Spinal cord (tissue), 10 donors: ENCODE measurements around the gene RRP1. TPM values are rescaled to one million over a fixed set of nuclear protein-coding genes. Genes with fewer than 3 reads are reported as not detected.

ENCODE experiments used
- DNase-seq, 6 donors: peaks; one replicate each; pipeline versions ENCODE4 v3.0.0 to v3.0.0-alpha.2; 2013 to 2015; ENCODE audit warnings: low spot score in 6 of 6, low read depth in 4 of 6
- H3K27ac ChIP-seq: one replicate; pipeline ENCODE4 v1.5.1; 2013; ENCODE audit warnings: low read depth, low read length, control low read depth
- H3K27me3 ChIP-seq: one replicate; pipeline ENCODE4 v1.6.1; 2013; ENCODE audit warnings: low read length; ENCODE audit not compliant: control insufficient read depth, insufficient read depth
- H3K36me3 ChIP-seq: one replicate; pipeline ENCODE4 v1.6.1; 2013; ENCODE audit warnings: low read length; ENCODE audit not compliant: control insufficient read depth, insufficient read depth
- H3K4me1 ChIP-seq: one replicate; pipeline ENCODE4 v1.6.1; 2013; ENCODE audit warnings: low read length; ENCODE audit not compliant: control insufficient read depth, insufficient read depth
- H3K4me3 ChIP-seq: one replicate; pipeline ENCODE4 v1.5.1; 2013; ENCODE audit warnings: low read depth, low read length, control low read depth
- H3K9me3 ChIP-seq: one replicate; pipeline ENCODE4 v1.6.1; 2013; ENCODE audit warnings: low read length; ENCODE audit not compliant: control insufficient read depth, insufficient read depth
- WGBS: methylation state at CpG from one replicate; pipeline ENCODE4 v1.1.5; 2013; ENCODE audit warnings: missing lambda C conversion rate; ENCODE audit not compliant: insufficient coverage; 5-methylcytosine and 5-hydroxymethylcytosine counted together
- polyA plus RNA-seq, 2 donors: library from polyadenylated mRNA; unstranded; fragments of 120-200 nt; gene quantifications; one replicate each; pipeline ENCODE4 v1.2.1, GENCODE V29; 2013; ENCODE audit not compliant: insufficient read length in 2 of 2
- total RNA-seq, 2 donors: library from RNA; depleted of rRNA in 1 of 2; stranded (reverse); fragments of 120-200 nt in 1 of 2; fragments of >200 nt in 1 of 2; gene quantifications; one replicate each; pipeline versions ENCODE4 v1.2.3 to v1.2.4, GENCODE V29; 2013 to 2014
- donor health status: healthy.

The RRP1 gene
- total and polyA plus RNA-seq, 4 donors, result 14.2 to 39.2 (median 24.1) TPM

GRCh38 chr21:43766734-43767497 lies 22.5 kb upstream of the RRP1 start:
- Histone ChIP-seq H3K36me3 (peaks cover 39% of the 10 kb centered on the region), H3K27ac (no peak overlapping the region), H3K9me3 (no peaks in the 10 kb centered on the region), H3K27me3 (no peaks in the 10 kb centered on the region), H3K4me3 (no peak overlapping the region), H3K4me1 (peaks cover 16% of the 10 kb centered on the region)
- no peak for DNase-seq
- WGBS, result 86% methylated on average over 33 of the region's 34 CpGs

- no peak overlapping the region for H3K4me3 ChIP-seq
- H3K27me3 ChIP-seq, result no peaks in the 10 kb centered on the region
- no peak overlapping the region for H3K27ac ChIP-seq
- no peaks in the 10 kb centered on the region for H3K9me3 ChIP-seq
- peaks cover 18% of the 10 kb centered on the region for H3K4me1 ChIP-seq
- no peak for DNase-seq
- WGBS, result 82% methylated on average over 15 of the region's 15 CpGs
- peaks cover 36% of the 10 kb centered on the region for H3K36me3 ChIP-seq
These were observed 21.8 kb upstream of the RRP1 start for GRCh38 chr21:43767498-43767983.

GRCh38 chr21:43767984-43768867 lies 21.2 kb upstream of the RRP1 start:
- Histone ChIP-seq H3K27ac (no peak overlapping the region), H3K4me3 (no peak overlapping the region), H3K36me3 (peaks cover 36% of the 10 kb centered on the region), H3K4me1 (peaks cover 18% of the 10 kb centered on the region), H3K9me3 (no peaks in the 10 kb centered on the region), H3K27me3 (no peaks in the 10 kb centered on the region)
- 65% methylated on average over 30 of the region's 34 CpGs for WGBS
- no peak for DNase-seq

GRCh38 chr21:43768868-43769167 lies 20.6 kb upstream of the RRP1 start:
- no peak for DNase-seq
- H3K4me3 ChIP-seq, result no peak overlapping the region
- WGBS, result 37% methylated on average over 6 of the region's 8 CpGs
- no peaks in the 10 kb centered on the region for H3K27me3 ChIP-seq
- H3K4me1 ChIP-seq, result peaks cover 18% of the 10 kb centered on the region
- no peaks in the 10 kb centered on the region for H3K9me3 ChIP-seq
- H3K36me3 ChIP-seq, result peaks cover 38% of the 10 kb centered on the region
- no peak overlapping the region for H3K27ac ChIP-seq

- Histone ChIP-seq H3K27me3 (no peaks in the 10 kb centered on the region), H3K27ac (no peak overlapping the region), H3K4me1 (peaks cover 23% of the 10 kb centered on the region), H3K9me3 (no peaks in the 10 kb centered on the region), H3K4me3 (no peak overlapping the region), H3K36me3 (peaks cover 40% of the 10 kb centered on the region)
- 94% methylated on average over 9 of the region's 11 CpGs for WGBS
- no peak for DNase-seq
These were observed 19.9 kb upstream of the RRP1 start for GRCh38 chr21:43769325-43769958.

GRCh38 chr21:43770066-43770655 lies 19.2 kb upstream of the RRP1 start:
- Histone ChIP-seq H3K27me3 (no peaks in the 10 kb centered on the region), H3K4me1 (peaks cover 25% of the 10 kb centered on the region), H3K4me3 (no peak overlapping the region), H3K36me3 (peaks cover 41% of the 10 kb centered on the region), H3K9me3 (no peaks in the 10 kb centered on the region), H3K27ac (no peak overlapping the region)
- WGBS, result 84% methylated on average over 15 of the region's 21 CpGs
- DNase-seq, result no peak

GRCh38 chr21:43771199-43771675 lies 18.1 kb upstream of the RRP1 start:
- DNase-seq, result no peak
- no peaks in the 10 kb centered on the region for H3K9me3 ChIP-seq
- H3K4me3 ChIP-seq, result no peak overlapping the region
- WGBS, result 65% methylated on average over 10 of the region's 13 CpGs
- no peaks in the 10 kb centered on the region for H3K27me3 ChIP-seq
- H3K27ac ChIP-seq, result no peak overlapping the region
- H3K36me3 ChIP-seq, result peaks cover 41% of the 10 kb centered on the region
- H3K4me1 ChIP-seq, result peaks cover 31% of the 10 kb centered on the region

GRCh38 chr21:43771698-43772424 lies 17.5 kb upstream of the RRP1 start:
- no peaks in the 10 kb centered on the region for H3K27me3 ChIP-seq
- no peak for DNase-seq
- H3K4me1 ChIP-seq, result peaks cover 31% of the 10 kb centered on the region
- no peaks in the 10 kb centered on the region for H3K9me3 ChIP-seq
- no peak overlapping the region for H3K27ac ChIP-seq
- 82% methylated on average over 2 of the region's 13 CpGs for WGBS
- no peak overlapping the region for H3K4me3 ChIP-seq
- H3K36me3 ChIP-seq, result peaks cover 41% of the 10 kb centered on the region

- no peaks in the 10 kb centered on the region for H3K27me3 ChIP-seq
- H3K27ac ChIP-seq, result no peak overlapping the region
- WGBS, result 78% methylated on average over 2 of the region's 6 CpGs
- H3K36me3 ChIP-seq, result peaks cover 38% of the 10 kb centered on the region
- H3K9me3 ChIP-seq, result no peaks in the 10 kb centered on the region
- DNase-seq, result no peak
- H3K4me3 ChIP-seq, result no peak overlapping the region
- H3K4me1 ChIP-seq, result peaks cover 31% of the 10 kb centered on the region
These were observed 17.0 kb upstream of the RRP1 start for GRCh38 chr21:43772425-43772821.
